Measurements from ENCODE around the gene CTBP1.
A peak's percentile ranks its signal among the peaks of the same experiment; 100 is the strongest.

Gene CTBP1

DNA sequence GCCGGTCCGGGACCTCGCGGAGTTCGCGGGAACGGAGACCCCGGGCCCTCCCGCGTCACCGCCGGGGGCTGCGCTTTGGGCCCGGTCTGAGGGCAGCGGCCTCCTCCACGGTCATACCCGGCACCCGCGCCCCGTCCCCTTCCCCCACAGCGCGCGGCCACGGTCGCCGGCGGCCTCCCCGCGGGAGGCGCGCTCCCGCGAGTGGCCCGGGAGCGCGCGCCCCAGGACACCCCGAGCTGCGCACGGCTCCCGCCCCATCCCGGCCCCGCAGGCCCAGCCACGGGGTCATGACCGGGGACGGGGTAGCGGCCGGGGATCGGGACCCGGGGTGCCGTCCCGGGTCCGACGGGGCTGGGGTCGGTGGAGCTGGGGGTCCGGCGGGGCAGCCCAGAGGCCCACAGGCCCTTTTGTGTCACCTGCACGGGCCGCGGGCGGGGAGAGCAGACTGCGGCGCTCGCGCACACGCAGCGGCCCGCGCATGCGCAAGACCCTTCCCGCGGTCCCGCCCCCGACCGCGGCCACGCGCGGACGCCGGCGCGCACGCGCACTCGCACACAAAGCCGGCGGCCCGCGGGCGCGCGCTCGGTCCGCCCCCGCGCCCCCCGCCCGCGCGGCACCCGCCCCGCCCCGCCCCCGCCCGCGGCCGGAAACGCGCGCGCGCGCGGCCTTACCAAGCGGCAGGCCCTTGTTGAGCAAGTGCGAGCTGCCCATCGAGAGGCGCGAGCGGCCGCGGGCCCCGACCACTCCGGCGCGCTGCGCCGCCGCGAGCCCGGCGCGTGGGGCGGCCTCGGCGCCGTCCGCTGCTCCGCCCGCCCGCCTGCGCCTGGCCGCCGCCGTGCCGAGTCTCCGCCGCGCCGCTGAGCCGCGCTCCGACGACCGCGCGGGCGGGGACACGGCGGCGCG is at the start of gene CTBP1:
Gene CTBP1, minus strand, starts transcription at position 886 of the 903 bp plus-strand sequence. CDS start 7,799 bp downstream, outside the sequence.
- H3K36me3 ChIP-seq, result peaks cover 59% of the 10 kb centered on the region
- peak; percentile 76 for DNase-seq
- TF ChIP-seq, protein P1, sequence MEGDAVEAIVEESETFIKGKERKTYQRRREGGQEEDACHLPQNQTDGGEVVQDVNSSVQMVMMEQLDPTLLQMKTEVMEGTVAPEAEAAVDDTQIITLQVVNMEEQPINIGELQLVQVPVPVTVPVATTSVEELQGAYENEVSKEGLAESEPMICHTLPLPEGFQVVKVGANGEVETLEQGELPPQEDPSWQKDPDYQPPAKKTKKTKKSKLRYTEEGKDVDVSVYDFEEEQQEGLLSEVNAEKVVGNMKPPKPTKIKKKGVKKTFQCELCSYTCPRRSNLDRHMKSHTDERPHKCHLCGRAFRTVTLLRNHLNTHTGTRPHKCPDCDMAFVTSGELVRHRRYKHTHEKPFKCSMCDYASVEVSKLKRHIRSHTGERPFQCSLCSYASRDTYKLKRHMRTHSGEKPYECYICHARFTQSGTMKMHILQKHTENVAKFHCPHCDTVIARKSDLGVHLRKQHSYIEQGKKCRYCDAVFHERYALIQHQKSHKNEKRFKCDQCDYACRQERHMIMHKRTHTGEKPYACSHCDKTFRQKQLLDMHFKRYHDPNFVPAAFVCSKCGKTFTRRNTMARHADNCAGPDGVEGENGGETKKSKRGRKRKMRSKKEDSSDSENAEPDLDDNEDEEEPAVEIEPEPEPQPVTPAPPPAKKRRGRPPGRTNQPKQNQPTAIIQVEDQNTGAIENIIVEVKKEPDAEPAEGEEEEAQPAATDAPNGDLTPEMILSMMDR (IDR thresholded peaks at IDR 0.05; ENCODE audit: low read depth, low read length), result no peak
- no peaks in the 10 kb centered on the region for H3K27me3 ChIP-seq (ENCODE audit: insufficient read depth, low read depth, severe bottlenecking)
- peak within 1 kb of the TSS; percentile 82 for H3K4me3 ChIP-seq (ENCODE audit: low read depth, low read length)
- H3K27ac ChIP-seq, result peak within 1 kb of the TSS; percentile 99
- peaks cover 19% of the 10 kb centered on the region for H3K9me3 ChIP-seq (ENCODE audit: severe bottlenecking)

DNA sequence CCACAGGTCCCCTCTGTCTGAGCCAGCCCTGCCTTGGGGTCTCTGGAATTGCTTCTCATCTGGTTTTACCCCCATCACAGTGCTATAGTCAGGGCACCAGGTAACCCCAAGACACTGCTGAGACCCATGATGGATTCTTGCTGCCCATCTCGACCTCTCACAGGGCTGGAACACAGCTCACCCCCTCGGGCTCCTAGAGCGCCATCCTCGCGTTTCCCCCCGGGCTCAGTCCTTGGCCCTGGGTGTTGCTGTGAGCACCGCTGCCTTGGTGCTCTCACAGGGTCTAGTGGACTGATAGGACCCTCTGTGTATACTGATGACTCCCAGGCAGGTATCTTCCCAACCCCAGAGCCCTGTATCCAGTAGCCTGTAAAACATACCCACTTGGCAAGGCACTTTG is 49.5 kb upstream of the CTBP1 start:
- Histone ChIP-seq H3K27me3 (ENCODE audit: insufficient read depth, low read depth, severe bottlenecking) (no peaks in the 10 kb centered on the region), H3K36me3 (peaks cover 54% of the 10 kb centered on the region), H3K27ac (no peak overlapping the region), H3K4me3 (ENCODE audit: low read depth, low read length) (no peak overlapping the region), H3K9me3 (ENCODE audit: severe bottlenecking) (no peaks in the 10 kb centered on the region)
- TF ChIP-seq, protein P1 (IDR thresholded peaks at IDR 0.05; ENCODE audit: low read depth, low read length), result no peak
- DNase-seq, result no peak

DNA sequence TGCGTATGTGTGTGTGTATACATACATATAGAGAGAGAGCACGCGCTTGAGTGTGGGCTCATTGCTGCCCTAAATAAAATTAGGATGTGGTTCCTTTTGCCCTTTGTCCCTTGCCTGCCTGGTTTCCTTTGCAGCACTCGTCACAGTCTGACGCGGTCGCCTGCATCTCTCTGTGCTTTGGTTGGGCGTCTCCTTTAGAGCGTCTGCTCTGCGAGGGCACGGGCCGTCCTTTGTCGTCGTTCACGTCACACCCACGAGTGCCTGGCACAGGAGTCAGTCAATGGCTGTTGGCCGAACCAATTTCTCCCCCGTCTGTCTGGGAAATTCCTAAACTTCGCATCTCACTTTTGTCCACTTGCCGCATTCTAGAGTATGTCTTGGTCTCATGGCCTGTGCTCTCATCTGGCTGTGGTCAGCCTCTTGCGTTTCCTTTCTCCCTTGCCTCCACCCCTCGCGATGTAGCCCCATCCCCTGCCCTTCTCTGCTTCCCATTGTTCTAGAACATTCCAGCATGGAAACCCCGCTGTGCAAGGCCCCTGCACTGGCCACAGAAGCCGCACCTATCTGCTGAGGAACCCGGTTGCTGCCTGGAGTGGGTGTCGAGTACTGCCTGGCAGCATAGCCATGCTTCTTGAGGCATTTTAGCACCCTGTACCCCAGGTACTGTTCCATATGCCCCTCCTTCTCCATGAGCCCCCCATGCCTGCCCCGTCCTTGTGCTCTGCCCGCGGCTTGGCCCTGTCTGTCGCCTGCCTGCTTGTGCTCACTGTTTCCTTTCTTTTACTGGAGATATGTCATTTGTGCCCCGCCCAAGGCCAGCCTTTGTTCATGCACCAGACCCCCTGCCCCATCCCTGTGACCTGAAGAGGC is 48.8 kb upstream of the CTBP1 start:
- no peaks in the 10 kb centered on the region for H3K9me3 ChIP-seq (ENCODE audit: severe bottlenecking)
- peaks cover 60% of the 10 kb centered on the region for H3K36me3 ChIP-seq
- no peak overlapping the region for H3K27ac ChIP-seq
- no peak for DNase-seq
- no peak overlapping the region for H3K4me3 ChIP-seq (ENCODE audit: low read depth, low read length)
- TF ChIP-seq, protein P1 (IDR thresholded peaks at IDR 0.05; ENCODE audit: low read depth, low read length), result no peak
- no peaks in the 10 kb centered on the region for H3K27me3 ChIP-seq (ENCODE audit: insufficient read depth, low read depth, severe bottlenecking)

DNA sequence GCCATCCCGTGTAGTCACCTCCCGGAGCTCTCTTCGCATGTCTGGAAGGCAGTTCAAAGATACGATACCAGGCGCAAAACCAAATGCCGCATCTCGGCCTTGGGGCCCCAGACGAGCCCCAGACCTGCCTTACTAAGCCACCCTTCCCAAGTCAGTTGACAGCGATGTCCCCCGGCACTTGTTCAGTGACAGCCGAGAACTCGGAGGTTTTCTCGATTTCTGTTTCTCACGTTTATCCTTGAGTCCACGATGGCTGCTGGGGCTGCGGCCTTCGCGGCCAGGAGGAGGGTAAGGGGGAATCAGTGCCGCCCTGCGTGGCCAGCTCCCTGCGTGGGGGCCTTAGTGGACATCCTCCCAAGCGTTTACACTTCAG is 48.1 kb upstream of the CTBP1 start:
- no peaks in the 10 kb centered on the region for H3K27me3 ChIP-seq (ENCODE audit: insufficient read depth, low read depth, severe bottlenecking)
- H3K9me3 ChIP-seq (ENCODE audit: severe bottlenecking), result no peaks in the 10 kb centered on the region
- H3K27ac ChIP-seq, result no peak overlapping the region
- no peak for DNase-seq
- H3K36me3 ChIP-seq, result peaks cover 64% of the 10 kb centered on the region
- TF ChIP-seq, protein P1 (IDR thresholded peaks at IDR 0.05; ENCODE audit: low read depth, low read length), result no peak
- H3K4me3 ChIP-seq (ENCODE audit: low read depth, low read length), result no peak overlapping the region

DNA sequence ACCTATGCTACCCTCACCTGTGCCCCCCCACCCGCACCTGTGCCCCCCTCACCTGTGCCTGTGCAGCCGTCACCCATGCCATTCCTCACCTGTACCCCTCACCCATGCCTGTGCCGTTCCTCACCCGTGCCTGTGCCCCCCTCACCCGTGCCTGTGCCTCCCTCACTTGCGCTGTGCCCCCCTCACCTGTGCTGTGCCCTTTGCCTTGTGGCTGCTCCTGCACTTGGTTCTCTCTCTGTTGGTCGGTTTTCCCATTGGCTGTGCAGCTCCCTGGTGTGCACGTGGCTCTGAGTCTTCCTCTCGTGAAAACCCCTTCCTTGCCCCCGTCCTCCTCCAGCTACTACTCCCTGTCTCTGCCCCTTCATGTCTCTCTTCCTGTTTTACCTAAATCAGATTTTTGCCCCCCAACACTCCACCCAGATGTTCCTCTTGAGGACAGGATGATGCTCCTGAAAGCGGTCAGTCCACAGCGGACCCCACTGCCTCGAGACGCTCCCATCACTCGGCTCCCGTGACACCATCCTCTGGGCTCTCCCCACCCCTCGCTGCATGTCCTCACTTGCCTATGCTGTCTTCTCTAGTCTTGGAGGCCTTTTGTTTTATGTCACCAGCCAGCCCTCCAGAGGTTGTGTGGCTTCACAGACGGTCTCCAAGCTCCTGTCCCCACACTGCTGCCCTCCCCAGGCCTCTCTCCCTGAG is 47.5 kb upstream of the CTBP1 start:
- no peak for DNase-seq
- no peaks in the 10 kb centered on the region for H3K27me3 ChIP-seq (ENCODE audit: insufficient read depth, low read depth, severe bottlenecking)
- TF ChIP-seq, protein P1 (IDR thresholded peaks at IDR 0.05; ENCODE audit: low read depth, low read length), result no peak
- no peak overlapping the region for H3K27ac ChIP-seq
- peaks cover 67% of the 10 kb centered on the region for H3K36me3 ChIP-seq
- no peaks in the 10 kb centered on the region for H3K9me3 ChIP-seq (ENCODE audit: severe bottlenecking)
- H3K4me3 ChIP-seq (ENCODE audit: low read depth, low read length), result no peak overlapping the region
